K562 (cell line): Measurements from ENCODE around the gene AURKB. TPM values are rescaled to one million over a fixed set of nuclear protein-coding genes. Genes with fewer than 3 reads are reported as not detected.
A peak's percentile ranks its signal among the peaks of the same experiment; 100 is the strongest.

ENCODE experiments used
- CBX1 ChIP-seq: sonication (generic); IDR thresholded peaks from 2 replicates; pipeline ENCODE4 v1.6.1; 2016; ENCODE audit warnings: antibody characterized with exemption, low read depth, mild to moderate bottlenecking
- CBX8 ChIP-seq: fragments of 200-600 bp; sonication (generic); IDR thresholded peaks from 2 replicates; pipeline ENCODE4 v1.6.1; 2012; ENCODE audit warnings: borderline replicate concordance, mixed run types, low read depth, mild to moderate bottlenecking, moderate library complexity, mixed read lengths, low read length, control low read depth, inconsistent platforms; ENCODE audit not compliant: poor library complexity, severe bottlenecking; ENCODE audit errors: extremely low read depth
- CCNT2 ChIP-seq: IDR thresholded peaks from 2 replicates; pipeline ENCODE4 v1.6.1; 2011; ENCODE audit warnings: borderline replicate concordance, low read depth, mild to moderate bottlenecking, moderate library complexity, mixed read lengths, low read length; ENCODE audit not compliant: insufficient read length; ENCODE audit errors: extremely low read depth
- CHD1 ChIP-seq: fragments of 200-600 bp; sonication (generic); IDR thresholded peaks from one replicate; pipeline ENCODE4 v1.6.1; 2012; ENCODE audit warnings: mild to moderate bottlenecking, moderate library complexity, low read length, inconsistent platforms
- E2F5 ChIP-seq: sonication (generic); formaldehyde crosslinking; IDR thresholded peaks from 2 replicates; pipeline ENCODE4 v1.8.0; 2022; ENCODE audit warnings: mild to moderate bottlenecking, missing genetic modification reagents
- HDAC3 ChIP-seq: fragments of 450-650 bp; IDR thresholded peaks from 2 replicates; pipeline ENCODE4 v1.6.1; 2018; ENCODE audit warnings: borderline replicate concordance, mild to moderate bottlenecking, moderate library complexity; ENCODE audit not compliant: partially characterized antibody
- HINFP ChIP-seq: fragments of 450-650 bp; conservative IDR thresholded peaks from 2 replicates; pipeline ENCODE4 v1.6.1; 2016; ENCODE audit warnings: missing genetic modification characterization, low read depth, mild to moderate bottlenecking, control low read depth, missing compliant biosample characterization
- HOXB6 ChIP-seq: fragments of 250-450 bp; sonication (Bioruptor Pico); IDR thresholded peaks from 2 replicates; pipeline ENCODE4 v1.5.1; 2022; ENCODE audit warnings: mild to moderate bottlenecking, borderline replicate concordance
- KDM4B ChIP-seq, 2 experiments: fragments of 450-650 bp in 1 of 2; sonication (generic) in 1 of 2; IDR thresholded peaks; 2 replicates each; pipeline ENCODE4 v1.6.1; 2016 to 2017; ENCODE audit warnings: borderline replicate concordance in 2 of 2, antibody characterized with exemption in 1 of 2, low read depth in 1 of 2, mild to moderate bottlenecking in 1 of 2
- KLF10 ChIP-seq: fragments of 250-450 bp; sonication (Bioruptor Pico); IDR thresholded peaks from 2 replicates; pipeline ENCODE4 v1.6.1; 2021; ENCODE audit warnings: matching md5 sums
- NR1H2 ChIP-seq: sonication (generic); formaldehyde crosslinking; IDR thresholded peaks from 2 replicates; pipeline ENCODE4 v1.4.0; 2020; ENCODE audit warnings: mild to moderate bottlenecking, missing genetic modification reagents
- PCBP1 ChIP-seq: fragments of 200-400 bp; formaldehyde crosslinking; IDR thresholded peaks from 2 replicates; pipeline ENCODE4 v1.6.1; 2018; ENCODE audit warnings: mild to moderate bottlenecking, low read depth, low read length; ENCODE audit not compliant: poor library complexity, severe bottlenecking
- STAT6 ChIP-seq: sonication (generic); formaldehyde crosslinking; IDR thresholded peaks from 2 replicates; pipeline ENCODE4 v1.8.1; 2023; ENCODE audit warnings: mild to moderate bottlenecking, missing genetic modification reagents
- TAF1 ChIP-seq: IDR thresholded peaks from 2 replicates; pipeline ENCODE4 v1.6.1; 2011; ENCODE audit warnings: mild to moderate bottlenecking, low read length, moderate library complexity; ENCODE audit not compliant: insufficient read depth, control insufficient read depth, severe bottlenecking; ENCODE audit errors: extremely low read depth
- ZNF134 ChIP-seq: fragments of 250-450 bp; sonication (Bioruptor Pico); conservative IDR thresholded peaks from 2 replicates; pipeline ENCODE4 v1.4.0; 2020
- ZNF436 ChIP-seq: fragments of 250-450, 450-650 bp; sonication (Bioruptor Pico); formaldehyde crosslinking; IDR thresholded peaks from 2 replicates; pipeline ENCODE4 v1.7.0; 2020; ENCODE audit warnings: mild to moderate bottlenecking
- polyA plus RNA-seq, 8 experiments: library from polyadenylated mRNA; depleted of rRNA in 4 of 8; stranded (reverse) in 5 of 8; unstranded in 3 of 8; fragments of >200 nt; fragmentation: Nextera tagmentation in 2 of 8; fragmentation: Illumina TruSeq in 1 of 8; extraction: Ambion mirVana in 2 of 8; extraction: Trizol in 1 of 8; gene quantifications; 2 replicates each; pipeline versions ENCODE4 v1.2.1 to v1.2.3, GENCODE V29; 2011 to 2014; ENCODE audit warnings: inconsistent platforms in 1 of 8, missing spikeins in 1 of 8
- total RNA-seq, 7 experiments: library from RNA; depleted of rRNA in 6 of 7; stranded (reverse); fragments of >200 nt in 6 of 7; fragmentation: Illumina TruSeq in 2 of 7; extraction: Trizol in 2 of 7; gene quantifications; 2 replicates each; pipeline versions ENCODE4 v1.2.1 to v1.2.3, GENCODE V29; 2011 to 2021; ENCODE audit warnings: low replicate concordance in 1 of 7
- TF ChIP-seq, protein P1 (sequence below), 2 experiments: fragments of 450-650 bp in 1 of 2; sonication (generic) in 1 of 2; formaldehyde crosslinking; conservative IDR thresholded peaks; 2 replicates each; pipeline versions ENCODE4 v1.4.0 to v1.8.1; 2020 to 2022; ENCODE audit warnings: mild to moderate bottlenecking in 1 of 2, missing genetic modification reagents in 1 of 2
- TF ChIP-seq, protein P2 (sequence below): fragments of 450-650 bp; IDR thresholded peaks from 2 replicates; pipeline ENCODE4 v1.6.1; 2016; ENCODE audit warnings: antibody characterized with exemption

AURKB gene
- total and polyA plus RNA-seq, 9 of the 15 experiments (the other 6 are each of a cell fraction or from before 2014, with no cell fraction given) = 27.2 to 114 (median 74.8) TPM

DNA sequence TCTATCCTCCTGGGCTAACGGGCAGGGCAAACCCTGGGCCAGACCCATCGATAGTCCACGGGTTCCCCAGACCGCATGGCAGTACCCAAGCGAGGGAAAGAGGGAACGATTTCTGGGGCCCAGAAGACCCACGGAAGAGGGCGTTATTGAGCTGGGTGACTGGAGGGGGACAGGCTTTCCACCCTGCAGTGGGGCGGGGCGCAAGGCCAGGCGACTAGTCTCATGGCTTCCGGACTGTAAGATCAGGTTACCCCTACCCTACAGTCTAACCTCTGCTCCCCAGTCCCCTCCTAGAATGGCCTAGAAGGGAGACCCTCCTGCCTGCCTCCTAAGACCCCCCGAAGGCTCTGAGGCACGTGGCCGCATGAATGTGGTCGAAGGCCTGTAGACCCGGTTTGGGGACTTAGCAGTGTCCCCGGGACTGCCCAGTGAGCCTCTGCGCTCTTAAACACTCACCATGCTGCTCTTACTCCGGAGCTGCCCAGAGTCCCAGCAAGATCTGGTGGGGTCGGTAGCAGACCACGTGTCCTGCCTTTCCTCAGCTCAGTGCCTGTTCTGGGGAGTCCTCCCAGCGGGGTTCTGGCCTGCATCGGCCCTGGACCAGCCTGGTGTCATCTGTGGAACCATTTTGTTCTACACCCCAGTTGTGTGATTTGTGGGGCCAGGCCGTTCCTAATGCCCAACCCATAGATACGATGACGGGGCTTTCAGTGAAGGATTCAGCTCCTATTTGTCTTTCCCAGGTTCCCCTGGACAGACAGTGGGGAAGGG lies 13.2 kb upstream of the AURKB start (continued):
- no peak for TF ChIP-seq STAT6 (CRISPR knock-in tag)
- no peak for TF ChIP-seq PCBP1
- 0 out of 2 replicates have a peak, but pooled peaks have one; percentile 18 for TF ChIP-seq ZNF134 (CRISPR knock-in tag)
- no peak for TF ChIP-seq KLF10 (CRISPR knock-in tag)
- no peak for TF ChIP-seq KDM4B (IDR thresholded peaks at IDR 0.05; ENCODE audit: borderline replicate concordance in 2 of 2, low read depth in 1 of 2)
- no peak for TF ChIP-seq CBX8
- no peak for TF ChIP-seq E2F5
- TF ChIP-seq, protein P1, sequence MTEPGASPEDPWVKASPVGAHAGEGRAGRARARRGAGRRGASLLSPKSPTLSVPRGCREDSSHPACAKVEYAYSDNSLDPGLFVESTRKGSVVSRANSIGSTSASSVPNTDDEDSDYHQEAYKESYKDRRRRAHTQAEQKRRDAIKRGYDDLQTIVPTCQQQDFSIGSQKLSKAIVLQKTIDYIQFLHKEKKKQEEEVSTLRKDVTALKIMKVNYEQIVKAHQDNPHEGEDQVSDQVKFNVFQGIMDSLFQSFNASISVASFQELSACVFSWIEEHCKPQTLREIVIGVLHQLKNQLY (CRISPR knock-in tag; conservative IDR thresholded peaks at IDR 0.05) = no peak
- TF ChIP-seq, protein P2, sequence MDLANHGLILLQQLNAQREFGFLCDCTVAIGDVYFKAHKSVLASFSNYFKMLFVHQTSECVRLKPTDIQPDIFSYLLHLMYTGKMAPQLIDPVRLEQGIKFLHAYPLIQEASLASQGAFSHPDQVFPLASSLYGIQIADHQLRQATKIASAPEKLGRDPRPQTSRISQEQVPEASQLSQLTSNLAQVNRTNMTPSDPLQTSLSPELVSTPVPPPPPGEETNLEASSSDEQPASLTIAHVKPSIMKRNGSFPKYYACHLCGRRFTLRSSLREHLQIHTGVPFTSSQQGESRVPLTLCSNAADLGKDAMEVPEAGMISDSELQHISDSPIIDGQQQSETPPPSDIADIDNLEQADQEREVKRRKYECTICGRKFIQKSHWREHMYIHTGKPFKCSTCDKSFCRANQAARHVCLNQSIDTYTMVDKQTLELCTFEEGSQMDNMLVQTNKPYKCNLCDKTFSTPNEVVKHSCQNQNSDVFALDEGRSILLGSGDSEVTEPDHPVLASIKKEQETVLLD = no peak
- no peak for TF ChIP-seq NR1H2 (CRISPR knock-in tag)
- no peak for TF ChIP-seq CHD1
- TF ChIP-seq CCNT2 = no peak
- TF ChIP-seq HDAC3 = no peak
- no peak for TF ChIP-seq TAF1
- 0 out of 2 replicates have a peak, but pooled peaks have one; percentile 10 for TF ChIP-seq HINFP (tag)
- no peak for TF ChIP-seq ZNF436 (CRISPR knock-in tag)
- TF ChIP-seq CBX1 = no peak
- TF ChIP-seq HOXB6 (CRISPR knock-in tag) = no peak
